ENCODE measurements around the gene COX14.

COX14 gene

GRCh38 chr12:50166799-50167048, 54.7 kb downstream of the COX14 start:
- no peak for DNase-seq

GRCh38 chr12:50167049-50167828, 55.2 kb downstream of the COX14 start, which contains the start of gene CERS5:
Gene CERS5, minus strand, starts transcription at chr12:50167369. Its CDS starts 72 bp downstream, at chr12:50167297.
- peak; percentile 93 for DNase-seq

All from activated CD4-positive, alpha-beta T cell treated with anti-CD3 and anti-CD28 coated beads, Interleukin-2, amount 50 U/mL, for 1 hour (primary cell).